ENCODE data around the gene SGIP1.

Gene SGIP1

DNA sequence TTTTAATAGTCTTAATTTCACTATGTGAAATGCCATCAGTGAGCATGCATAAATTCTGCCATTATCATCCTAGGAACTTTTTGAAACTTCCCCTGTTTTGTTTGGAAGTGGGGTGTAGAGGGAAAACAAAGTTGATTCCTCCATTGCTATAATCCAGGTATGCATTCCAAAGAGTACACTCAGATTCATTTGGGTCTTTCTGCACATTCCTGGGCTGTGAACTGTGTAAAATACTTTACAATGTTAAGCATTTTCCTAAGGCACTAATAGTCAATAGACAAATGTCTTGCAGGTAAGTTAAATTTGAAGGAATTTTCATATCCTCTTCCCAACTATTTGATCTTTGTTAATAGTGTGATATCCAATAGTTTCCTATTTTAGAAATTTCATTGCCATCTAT, 36.2 kb downstream of the SGIP1 start:
- TF ChIP-seq, protein P1, sequence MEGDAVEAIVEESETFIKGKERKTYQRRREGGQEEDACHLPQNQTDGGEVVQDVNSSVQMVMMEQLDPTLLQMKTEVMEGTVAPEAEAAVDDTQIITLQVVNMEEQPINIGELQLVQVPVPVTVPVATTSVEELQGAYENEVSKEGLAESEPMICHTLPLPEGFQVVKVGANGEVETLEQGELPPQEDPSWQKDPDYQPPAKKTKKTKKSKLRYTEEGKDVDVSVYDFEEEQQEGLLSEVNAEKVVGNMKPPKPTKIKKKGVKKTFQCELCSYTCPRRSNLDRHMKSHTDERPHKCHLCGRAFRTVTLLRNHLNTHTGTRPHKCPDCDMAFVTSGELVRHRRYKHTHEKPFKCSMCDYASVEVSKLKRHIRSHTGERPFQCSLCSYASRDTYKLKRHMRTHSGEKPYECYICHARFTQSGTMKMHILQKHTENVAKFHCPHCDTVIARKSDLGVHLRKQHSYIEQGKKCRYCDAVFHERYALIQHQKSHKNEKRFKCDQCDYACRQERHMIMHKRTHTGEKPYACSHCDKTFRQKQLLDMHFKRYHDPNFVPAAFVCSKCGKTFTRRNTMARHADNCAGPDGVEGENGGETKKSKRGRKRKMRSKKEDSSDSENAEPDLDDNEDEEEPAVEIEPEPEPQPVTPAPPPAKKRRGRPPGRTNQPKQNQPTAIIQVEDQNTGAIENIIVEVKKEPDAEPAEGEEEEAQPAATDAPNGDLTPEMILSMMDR (IDR thresholded peaks at IDR 0.05; ENCODE audit: low read depth, low read length) = no peak
- H3K4me3 ChIP-seq (ENCODE audit: low read depth, low read length) = no peak overlapping the region

DNA sequence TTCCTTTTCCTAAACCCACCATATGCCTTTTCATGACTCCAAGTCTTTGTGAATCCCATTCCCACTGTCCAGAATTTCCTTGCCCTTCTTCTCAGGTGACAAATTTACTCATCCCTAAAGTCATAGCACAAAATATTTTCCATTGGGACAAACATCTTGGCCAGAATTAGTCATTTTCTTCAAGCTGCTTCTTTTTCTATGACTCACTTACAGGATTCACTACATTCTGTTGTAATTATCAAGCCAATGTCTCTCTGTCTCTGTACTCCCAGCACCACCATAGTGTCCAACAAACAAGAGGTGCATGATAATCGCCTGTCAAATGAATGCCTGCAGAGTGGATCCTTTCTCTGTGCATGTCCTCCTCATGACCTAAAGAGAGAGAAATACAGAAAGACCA, 37.8 kb downstream of the SGIP1 start:
- no peak overlapping the region for H3K4me3 ChIP-seq (ENCODE audit: low read depth, low read length)
- TF ChIP-seq, protein P1 (IDR thresholded peaks at IDR 0.05; ENCODE audit: low read depth, low read length) = no peak

DNA sequence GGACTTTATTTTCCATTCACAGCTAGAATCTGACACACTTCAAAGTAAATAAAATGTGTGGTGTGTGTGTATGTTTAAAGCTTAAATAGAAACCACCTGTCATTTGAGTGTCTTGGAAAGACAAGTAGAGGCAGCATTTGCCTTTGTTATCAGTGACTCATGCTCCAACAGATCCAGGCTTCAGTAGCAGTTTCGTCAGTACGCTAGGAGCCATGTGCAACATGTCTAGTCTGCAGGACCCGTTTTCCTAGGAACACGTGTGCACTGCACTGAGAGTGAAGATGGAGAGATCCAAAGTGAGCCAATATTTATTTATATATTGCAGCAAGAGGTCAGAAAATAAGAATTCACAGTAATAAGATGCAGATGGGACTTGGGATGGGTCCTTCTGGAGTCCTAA, 41.8 kb downstream of the SGIP1 start:
- no peak overlapping the region for H3K4me3 ChIP-seq (ENCODE audit: low read depth, low read length)

DNA sequence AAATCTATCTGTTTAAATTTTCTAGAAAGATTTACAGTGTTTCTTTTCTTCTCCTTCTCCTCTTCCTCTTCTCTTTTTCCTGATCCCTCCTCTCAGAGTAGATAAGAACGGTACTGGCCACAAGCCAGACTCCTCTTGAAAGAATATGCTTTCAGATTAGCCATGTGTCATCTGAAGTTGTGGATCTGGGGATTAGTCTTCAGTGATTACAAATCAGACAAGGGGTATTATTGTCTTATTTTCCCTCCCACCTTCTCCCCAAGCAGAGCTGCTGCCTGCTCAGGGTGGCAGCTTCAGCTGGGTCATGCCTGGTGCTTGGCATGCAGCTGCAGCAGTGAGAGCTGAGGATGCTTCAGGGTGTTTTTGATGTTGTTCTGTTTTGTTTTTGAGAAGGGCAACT, 42.7 kb downstream of the SGIP1 start:
- TF ChIP-seq, protein P1 (IDR thresholded peaks at IDR 0.05; ENCODE audit: low read depth, low read length) = no peak
- no peak overlapping the region for H3K4me3 ChIP-seq (ENCODE audit: low read depth, low read length)

More for the DNA sequence above, 41.8 kb downstream of the SGIP1 start:
- TF ChIP-seq, protein P1 (IDR thresholded peaks at IDR 0.05; ENCODE audit: low read depth, low read length) = no peak

DNA sequence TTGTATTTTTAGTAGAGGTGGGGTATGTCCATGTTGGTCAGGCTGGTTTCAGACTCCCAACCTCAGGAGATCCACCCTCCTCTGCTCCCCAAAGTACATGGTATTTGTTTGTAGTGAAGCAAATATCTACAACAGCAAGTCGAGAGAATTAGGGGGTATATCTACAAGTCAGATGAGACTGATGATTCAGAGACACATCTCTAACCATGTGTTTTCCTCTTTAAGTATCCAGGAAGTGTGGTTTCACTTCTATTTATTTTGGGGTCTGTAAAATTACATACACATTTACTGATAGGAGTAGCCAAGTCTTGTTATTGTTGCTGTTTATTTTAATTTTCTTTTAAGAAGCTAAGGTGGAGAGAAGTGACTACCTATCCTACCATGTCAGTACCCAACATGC, 44.9 kb downstream of the SGIP1 start:
- TF ChIP-seq, protein P1 (IDR thresholded peaks at IDR 0.05; ENCODE audit: low read depth, low read length) = no peak
- H3K4me3 ChIP-seq (ENCODE audit: low read depth, low read length) = no peak overlapping the region

DNA sequence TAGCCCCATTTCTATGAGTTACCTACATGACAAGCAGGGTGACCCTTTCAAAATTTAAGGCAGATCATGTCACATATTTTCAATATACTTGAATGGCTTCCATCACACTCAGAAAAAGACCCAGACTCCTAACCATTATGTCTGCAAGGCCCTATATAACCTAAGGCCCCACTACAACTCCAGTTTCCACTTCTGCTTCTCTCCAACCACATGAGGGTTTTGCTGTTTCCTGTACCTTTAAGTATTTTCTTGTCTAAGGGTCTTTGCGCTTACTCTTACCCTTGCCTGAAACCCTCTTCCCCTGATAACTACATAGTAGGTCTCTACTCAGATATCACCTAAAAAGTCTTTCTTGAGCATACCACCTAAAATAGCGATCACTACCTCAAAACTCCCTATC, 46.1 kb downstream of the SGIP1 start:
- TF ChIP-seq, protein P1 (IDR thresholded peaks at IDR 0.05; ENCODE audit: low read depth, low read length) = no peak
- H3K4me3 ChIP-seq (ENCODE audit: low read depth, low read length) = no peak overlapping the region

DNA sequence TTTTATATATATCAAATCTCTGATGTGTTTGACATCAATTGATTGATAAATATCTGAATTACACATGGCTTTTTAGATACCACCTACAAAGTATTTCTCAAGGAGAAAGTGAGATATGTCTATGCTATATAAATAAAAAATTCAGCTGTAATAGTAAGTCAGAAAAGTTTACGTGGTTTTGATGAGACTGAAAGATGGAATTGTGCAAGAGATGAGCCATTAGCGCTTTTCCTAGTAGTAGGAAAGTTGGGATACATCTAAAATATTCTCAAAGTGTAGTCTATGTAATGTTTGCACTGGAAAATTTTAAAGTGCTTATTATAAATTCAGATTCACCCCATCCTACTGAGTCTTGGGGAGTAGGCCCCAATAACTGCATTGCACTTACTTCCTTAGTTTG, 49.1 kb downstream of the SGIP1 start:
- no peak overlapping the region for H3K4me3 ChIP-seq (ENCODE audit: low read depth, low read length)
- TF ChIP-seq, protein P1 (IDR thresholded peaks at IDR 0.05; ENCODE audit: low read depth, low read length) = no peak

Measured in WI38 (cell line).